ENCODE results near the gene MYG1. TPM values are rescaled to one million over a fixed set of nuclear protein-coding genes. Genes with fewer than 3 reads are reported as not detected.

The MYG1 gene
- total RNA-seq, 1 experiment from 2014 or later: 104 TPM

- no TSS peak for BruUV-seq (replicated peaks)
- ATAC-seq: peak; percentile 18; the same call in 1 of the 2 replicates
- H3K27ac ChIP-seq (ENCODE audit: low read depth, low read length): peak overlapping the region; percentile 34; the same call in 1 of the 2 replicates
- no peaks in the 10 kb centered on the region for H3K9me2 ChIP-seq (ENCODE audit: insufficient read depth)
- no peaks in the 10 kb centered on the region for H3K27me3 ChIP-seq (ENCODE audit: insufficient read depth, low read length)
- intact Hi-C loops (cut with micrococcal nuclease): no loop called here
- CTCF ChIA-PET: interaction anchor here (1.3 to 3.3 kb wide), 8 partner anchors 9 to 155 kb away, joined by 3 to 99 read pairs (median 18); partner anchors contain the start of genes AAAS and SP1
- TF ChIP-seq EGR1 (IDR thresholded peaks at IDR 0.05; ENCODE audit: low read depth): peak; percentile 24; the same call in 1 of the 2 replicates
- TF ChIP-seq ZNF274 (IDR thresholded peaks at IDR 0.05; ENCODE audit: low read depth, low read length): no peak
- DNase-seq (ENCODE audit: low read depth, low spot score): no peak
- peak overlapping the region; percentile 12; the same call in 1 of the 2 replicates for H3K4me2 ChIP-seq (ENCODE audit: low read length)
- no peaks in the 10 kb centered on the region for H4K20me1 ChIP-seq (ENCODE audit: insufficient read depth)
- H3K36me3 ChIP-seq (ENCODE audit: control insufficient read depth in 1 of 2, insufficient read depth in 2 of 2, low read length in 2 of 2): no peaks in the 10 kb centered on the region
- peak overlapping the region; percentile 6; the same call in 1 of the 2 replicates for H3K9ac ChIP-seq (ENCODE audit: low read length)
- H3K79me2 ChIP-seq (ENCODE audit: insufficient read depth, low read length): no peaks in the 10 kb centered on the region
- H3K9me3 ChIP-seq (ENCODE audit: control insufficient read depth in 1 of 2, insufficient read depth in 1 of 2, low read depth in 1 of 2, low read length in 2 of 2): no peaks in the 10 kb centered on the region
- RAD21 ChIA-PET (ENCODE audit: low non-redundant PET in 1 of 2, low total read pairs in 2 of 2, uncharacterized antibody in 2 of 2, unreplicated experiment in 2 of 2): interaction anchor here (1.3 to 2.6 kb wide), 7 partner anchors 26 to 140 kb away, joined by 3 to 27 read pairs (median 7); partner anchors contain the start of gene SP1 (in 1 of the 2)
- POLR2A ChIA-PET: interaction anchor here (0.9 to 3.3 kb wide), 6 partner anchors 9 to 123 kb away, joined by 3 to 28 read pairs (median 7); partner anchors contain the start of gene SP1
- peaks cover 9 to 36% of the 10 kb centered on the region in 2 experiments; a peak in 3 of 4 replicates for H3K4me1 ChIP-seq (ENCODE audit: control insufficient read depth in 1 of 2, insufficient read depth in 2 of 2, low read length in 2 of 2)
- no peak overlapping the region for H3K4me3 ChIP-seq (replicated peaks in 1 of 2; ENCODE audit: low read depth in 1 of 2, low read length in 2 of 2)
- H2AFZ ChIP-seq (ENCODE audit: low read depth, low read length, poor library complexity, severe bottlenecking): peak overlapping the region; percentile 84
Observed at GRCh38 chr12:53353257-53353655, 53.8 kb downstream of the MYG1 start.

GRCh38 chr12:53355121-53355520 lies 55.6 kb downstream of the MYG1 start:
- TF ChIP-seq SP1 (IDR thresholded peaks at IDR 0.05; ENCODE audit: low read depth): no peak
- no peak for TF ChIP-seq ATF3 (IDR thresholded peaks at IDR 0.05)
- TF ChIP-seq CEBPB (IDR thresholded peaks at IDR 0.05; ENCODE audit: low read depth): no peak
- TF ChIP-seq ZFX (IDR thresholded peaks at IDR 0.05): no peak
- no peak for TF ChIP-seq EZH2 (IDR thresholded peaks at IDR 0.05)
- TF ChIP-seq YY1 (IDR thresholded peaks at IDR 0.05; ENCODE audit: extremely low read depth, insufficient replicate concordance, low read depth, low read length): no peak
- TF ChIP-seq, protein P1, sequence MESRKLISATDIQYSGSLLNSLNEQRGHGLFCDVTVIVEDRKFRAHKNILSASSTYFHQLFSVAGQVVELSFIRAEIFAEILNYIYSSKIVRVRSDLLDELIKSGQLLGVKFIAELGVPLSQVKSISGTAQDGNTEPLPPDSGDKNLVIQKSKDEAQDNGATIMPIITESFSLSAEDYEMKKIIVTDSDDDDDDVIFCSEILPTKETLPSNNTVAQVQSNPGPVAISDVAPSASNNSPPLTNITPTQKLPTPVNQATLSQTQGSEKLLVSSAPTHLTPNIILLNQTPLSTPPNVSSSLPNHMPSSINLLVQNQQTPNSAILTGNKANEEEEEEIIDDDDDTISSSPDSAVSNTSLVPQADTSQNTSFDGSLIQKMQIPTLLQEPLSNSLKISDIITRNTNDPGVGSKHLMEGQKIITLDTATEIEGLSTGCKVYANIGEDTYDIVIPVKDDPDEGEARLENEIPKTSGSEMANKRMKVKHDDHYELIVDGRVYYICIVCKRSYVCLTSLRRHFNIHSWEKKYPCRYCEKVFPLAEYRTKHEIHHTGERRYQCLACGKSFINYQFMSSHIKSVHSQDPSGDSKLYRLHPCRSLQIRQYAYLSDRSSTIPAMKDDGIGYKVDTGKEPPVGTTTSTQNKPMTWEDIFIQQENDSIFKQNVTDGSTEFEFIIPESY (IDR thresholded peaks at IDR 0.05; ENCODE audit: extremely low read depth, insufficient replicate concordance, low read length): no peak
- no peak for TF ChIP-seq POLR2A (IDR thresholded peaks at IDR 0.05; ENCODE audit: borderline replicate concordance, extremely low read depth, insufficient read depth, insufficient read length)
- TF ChIP-seq SIN3A (IDR thresholded peaks at IDR 0.05; ENCODE audit: low read depth): no peak
- TF ChIP-seq EZH2phosphoT487 (IDR thresholded peaks at IDR 0.05; ENCODE audit: borderline replicate concordance): no peak
- TF ChIP-seq, protein P2, sequence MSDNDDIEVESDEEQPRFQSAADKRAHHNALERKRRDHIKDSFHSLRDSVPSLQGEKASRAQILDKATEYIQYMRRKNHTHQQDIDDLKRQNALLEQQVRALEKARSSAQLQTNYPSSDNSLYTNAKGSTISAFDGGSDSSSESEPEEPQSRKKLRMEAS (IDR thresholded peaks at IDR 0.05): no peak

More at GRCh38 chr12:53355121-53355520, 55.6 kb downstream of the MYG1 start:
- Histone ChIP-seq H3K9me3 (ENCODE audit: control insufficient read depth in 1 of 2, insufficient read depth in 1 of 2, low read depth in 1 of 2, low read length in 2 of 2) (no peaks in the 10 kb centered on the region), H2AFZ (ENCODE audit: low read depth, low read length, poor library complexity, severe bottlenecking) (peak overlapping the region; percentile 85), H3K79me2 (ENCODE audit: insufficient read depth, low read length) (no peaks in the 10 kb centered on the region), H3K36me3 (ENCODE audit: control insufficient read depth in 1 of 2, insufficient read depth in 2 of 2, low read length in 2 of 2) (no peaks in the 10 kb centered on the region), H3K4me2 (ENCODE audit: low read length) (0 out of 2 replicates have a peak overlapping the region, but pooled peaks have one; percentile 44), H3K4me1 (ENCODE audit: control insufficient read depth in 1 of 2, insufficient read depth in 2 of 2, low read length in 2 of 2) (peaks cover 11 to 31% of the 10 kb centered on the region in 2 experiments; a peak in 3 of 4 replicates), H4K20me1 (ENCODE audit: insufficient read depth) (no peaks in the 10 kb centered on the region), H3K4me3 (replicated peaks in 1 of 2; ENCODE audit: low read depth in 1 of 2, low read length in 2 of 2) (no peak overlapping the region), H3K27me3 (ENCODE audit: insufficient read depth, low read length) (no peaks in the 10 kb centered on the region), H3K9me2 (ENCODE audit: insufficient read depth) (no peaks in the 10 kb centered on the region), H3K27ac (ENCODE audit: low read depth, low read length) (no peak overlapping the region), H3K9ac (ENCODE audit: low read length) (0 out of 2 replicates have a peak overlapping the region, but pooled peaks have one; percentile 17)
- BruUV-seq (replicated peaks): no TSS peak
- POLR2A ChIA-PET: interaction anchor here (1.0 to 1.6 kb wide), 3 partner anchors 25 to 66 kb away, joined by 3 to 6 read pairs (median 3); partner anchors contain the start of gene SP1
- intact Hi-C loops (cut with micrococcal nuclease): no loop called here
- RAD21 ChIA-PET (ENCODE audit: low non-redundant PET in 1 of 2, low total read pairs in 2 of 2, uncharacterized antibody in 2 of 2, unreplicated experiment in 2 of 2): no interaction called here
- ATAC-seq: no peak
- CTCF ChIA-PET: interaction anchor here (1.3 to 3.0 kb wide), 4 partner anchors 10 to 66 kb away, joined by 4 to 14 read pairs (median 7); partner anchors contain the start of gene AAAS
- no peak for DNase-seq (ENCODE audit: low read depth, low spot score)
